ENCODE results near the gene CYP27A1.

The CYP27A1 gene

GRCh38 chr2:218773881-218774280 is 8.1 kb upstream of the CYP27A1 start:
- DNase-seq (ENCODE audit: low read depth in 2 of 2), result no peak

DNA sequence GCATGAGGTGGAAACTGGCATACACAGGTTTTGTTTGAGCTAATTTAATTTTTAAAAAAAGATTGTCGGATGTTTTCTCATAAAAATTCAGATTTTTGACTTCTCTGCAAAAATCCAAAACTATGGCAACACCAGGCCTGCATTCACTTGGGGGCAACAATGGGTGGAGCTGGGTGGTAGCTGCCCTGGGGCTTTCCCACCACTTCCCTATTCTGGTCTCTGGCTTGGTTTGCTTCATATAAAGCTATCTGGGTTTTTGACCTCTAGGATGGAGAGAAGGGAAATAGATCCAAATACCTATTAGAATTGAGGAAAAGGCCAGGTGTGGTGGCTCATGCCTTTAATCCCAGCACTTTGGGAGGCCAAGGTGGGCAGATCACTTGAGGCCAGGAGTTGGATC is 5.5 kb upstream of the CYP27A1 start:
- no peak for DNase-seq (ENCODE audit: low read depth in 2 of 2)

- no peak for DNase-seq (ENCODE audit: low read depth in 2 of 2)
These were observed 4.5 kb upstream of the CYP27A1 start for GRCh38 chr2:218777276-218777990.

DNA sequence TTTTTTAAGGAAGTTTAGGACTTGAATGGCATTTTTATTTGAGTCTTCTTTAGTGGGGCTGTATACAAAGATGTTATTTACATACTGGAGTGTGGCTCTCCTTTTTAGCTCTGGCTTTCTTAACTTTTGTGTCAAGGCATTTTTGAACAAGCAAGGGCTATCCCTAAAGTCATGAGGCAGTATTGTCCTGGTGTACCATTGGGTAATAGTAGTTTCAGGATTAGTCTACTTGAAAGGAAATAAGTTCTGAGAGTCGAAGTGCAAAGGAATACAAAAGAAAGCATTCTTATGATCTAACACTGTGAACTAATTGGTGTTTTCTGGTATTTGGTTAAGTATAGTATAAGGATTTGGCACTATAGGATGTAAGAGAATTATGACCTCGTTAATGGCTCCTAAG is 1.9 kb upstream of the CYP27A1 start:
- DNase-seq (ENCODE audit: low read depth in 2 of 2), result no peak

GRCh38 chr2:218780851-218781690 is 876 bp upstream of the CYP27A1 start:
- DNase-seq (ENCODE audit: low read depth in 2 of 2), result no peak

DNA sequence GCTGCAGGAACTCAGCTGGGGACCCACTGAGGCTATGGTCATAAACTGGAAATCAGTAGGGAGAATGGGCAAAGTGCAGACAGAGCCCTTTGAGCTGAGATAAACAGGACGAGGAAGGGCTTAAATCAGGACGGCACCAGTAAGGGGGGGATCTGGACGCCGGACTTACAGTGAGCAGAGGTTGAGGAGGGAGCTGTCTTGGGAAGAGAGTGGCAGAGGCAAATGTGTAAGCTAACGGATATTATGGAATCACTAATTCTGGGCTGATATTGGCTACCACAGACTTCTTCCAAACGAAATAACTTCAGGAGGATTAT is 539 bp downstream of the CYP27A1 start:
- no peak for DNase-seq (ENCODE audit: low read depth in 2 of 2)

- no peak for DNase-seq (ENCODE audit: low read depth in 2 of 2)
These were observed 1.7 kb downstream of the CYP27A1 start for GRCh38 chr2:218783688-218784087.

GRCh38 chr2:218785103-218785502 is 3.2 kb downstream of the CYP27A1 start:
- DNase-seq (ENCODE audit: low read depth in 2 of 2), result no peak

GRCh38 chr2:218786133-218786532 is 4.2 kb downstream of the CYP27A1 start:
- no peak for DNase-seq (ENCODE audit: low read depth in 2 of 2)

DNA sequence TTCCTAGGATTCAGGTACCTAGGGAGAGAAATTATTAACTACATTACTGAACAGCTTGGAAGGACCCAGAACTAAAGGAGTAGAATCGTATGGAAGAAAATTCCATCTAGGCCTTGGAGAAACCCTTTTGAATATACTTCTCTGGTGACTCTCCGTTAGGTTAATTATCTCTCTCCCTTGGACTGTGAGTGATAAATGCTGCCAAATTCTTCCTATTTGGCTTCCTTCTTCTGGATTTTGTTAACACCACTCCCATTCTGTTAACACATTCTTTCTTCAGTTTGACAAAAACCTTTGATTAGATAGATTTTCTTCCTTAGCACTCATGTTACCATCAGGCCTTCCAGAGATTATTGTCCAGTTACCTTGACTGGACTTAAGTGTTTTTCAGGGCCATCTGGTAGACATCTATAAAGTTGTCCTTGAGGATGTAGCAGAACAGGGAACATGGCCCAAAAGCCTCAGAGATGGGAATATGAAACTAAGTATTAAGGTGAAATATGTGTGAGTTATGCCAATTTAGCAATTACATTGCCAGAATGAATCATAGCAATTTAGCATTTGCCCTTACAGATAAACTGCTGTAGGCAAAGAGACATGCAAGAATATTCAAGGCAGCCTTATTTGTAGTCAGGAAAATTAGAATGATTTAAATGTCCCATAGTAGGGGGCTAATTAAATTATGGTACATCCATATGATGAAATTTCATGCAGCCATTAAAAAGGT is 6.7 kb downstream of the CYP27A1 start:
- no peak for DNase-seq (ENCODE audit: low read depth in 2 of 2)

- no peak for DNase-seq (ENCODE audit: low read depth in 2 of 2)
These were observed 10.5 kb downstream of the CYP27A1 start for GRCh38 chr2:218792433-218792832.

GRCh38 chr2:218796691-218797090 is 14.7 kb downstream of the CYP27A1 start:
- no peak for DNase-seq (ENCODE audit: low read depth in 2 of 2)

- no peak for DNase-seq (ENCODE audit: low read depth in 2 of 2)
These were observed 17.0 kb downstream of the CYP27A1 start for GRCh38 chr2:218798767-218799504.

- no peak for DNase-seq (ENCODE audit: low read depth in 2 of 2)
These were observed 18.0 kb downstream of the CYP27A1 start for GRCh38 chr2:218799990-218800389.

DNA sequence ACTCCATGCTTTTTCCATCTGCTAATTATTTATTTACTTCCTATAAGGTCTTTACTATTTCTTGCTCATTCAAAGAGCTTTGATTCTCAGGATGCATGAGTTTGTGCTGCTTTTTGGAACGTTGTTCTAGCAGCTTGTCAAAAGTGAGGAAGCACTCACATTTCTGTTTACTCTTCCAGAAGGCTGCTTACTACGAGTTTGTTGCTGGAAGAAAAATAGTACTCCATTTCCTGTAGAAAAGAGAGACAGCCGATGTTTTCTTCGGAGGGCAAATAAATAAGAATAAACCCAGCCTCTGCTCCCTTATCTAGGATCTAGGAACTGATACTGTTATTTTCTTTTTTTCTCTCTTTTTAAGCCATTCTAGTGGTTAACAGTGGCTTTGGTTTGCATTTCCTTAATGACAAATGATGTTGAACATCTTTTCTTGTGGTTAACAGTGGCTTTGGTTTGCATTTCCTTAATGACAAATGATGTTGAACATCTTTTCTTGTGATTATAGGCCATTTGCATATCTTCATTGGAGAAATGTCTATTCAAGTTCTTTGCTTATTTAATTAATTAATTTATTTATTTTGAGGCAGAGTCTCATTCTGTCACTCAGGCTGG is 20.5 kb downstream of the CYP27A1 start:
- no peak for DNase-seq (ENCODE audit: low read depth in 2 of 2)

GRCh38 chr2:218804817-218805216 is 22.9 kb downstream of the CYP27A1 start:
- no peak for DNase-seq (ENCODE audit: low read depth in 2 of 2)

- DNase-seq (ENCODE audit: low read depth in 2 of 2), result no peak
These were observed 23.7 kb downstream of the CYP27A1 start for GRCh38 chr2:218805627-218806026.

DNA sequence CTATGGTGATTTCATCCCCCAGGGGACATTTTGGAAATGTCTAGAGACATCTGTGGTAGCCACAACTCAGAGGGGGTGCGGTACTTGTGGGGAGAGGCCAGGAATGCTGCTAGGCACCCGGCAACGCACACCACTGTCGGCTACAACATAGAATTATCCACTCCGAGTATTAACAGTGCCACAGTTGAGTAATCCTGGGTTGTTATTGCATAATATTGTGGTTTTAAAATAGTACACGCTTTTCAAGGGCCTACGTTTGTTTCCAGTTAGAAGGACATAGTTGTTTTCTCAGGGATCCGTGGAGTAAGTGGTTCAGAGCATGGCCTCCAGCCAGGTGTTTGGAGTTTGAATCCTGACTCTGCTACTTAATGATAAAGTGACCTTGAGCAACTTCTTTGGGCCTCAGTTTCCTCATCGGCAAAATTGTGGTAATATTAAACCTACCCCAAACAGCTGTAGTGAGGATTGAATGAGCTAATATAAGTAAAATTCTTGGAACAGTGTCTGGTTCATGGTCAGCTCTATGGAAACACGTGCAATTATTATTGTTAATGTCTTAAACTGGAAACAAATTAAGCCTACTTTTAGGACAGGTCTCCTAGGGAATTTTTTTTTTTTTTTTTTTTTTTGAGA is 24.5 kb downstream of the CYP27A1 start:
- DNase-seq (ENCODE audit: low read depth in 2 of 2), result no peak

DNA sequence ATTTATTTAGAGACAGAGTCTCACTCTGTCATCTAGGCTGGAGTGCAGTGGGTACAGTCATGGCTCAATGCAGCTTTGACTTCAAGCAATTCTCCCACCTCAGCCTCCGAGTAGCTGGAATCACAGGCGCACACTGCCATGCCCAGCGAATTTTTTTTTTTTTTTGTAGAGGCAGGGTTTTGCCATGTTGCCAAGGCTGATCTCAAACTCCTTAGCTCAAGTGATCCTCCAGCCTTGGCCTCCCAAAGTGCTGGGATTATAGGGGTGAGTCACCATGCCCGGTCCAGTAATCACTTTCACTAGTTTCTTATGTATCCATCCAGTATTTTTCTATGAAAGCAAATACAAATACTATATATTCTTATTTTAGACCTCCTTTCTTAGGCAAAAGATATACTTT is 25.7 kb downstream of the CYP27A1 start:
- no peak for DNase-seq (ENCODE audit: low read depth in 2 of 2)

GRCh38 chr2:218809515-218809914 is 27.6 kb downstream of the CYP27A1 start:
- DNase-seq (ENCODE audit: low read depth in 2 of 2), result no peak

DNA sequence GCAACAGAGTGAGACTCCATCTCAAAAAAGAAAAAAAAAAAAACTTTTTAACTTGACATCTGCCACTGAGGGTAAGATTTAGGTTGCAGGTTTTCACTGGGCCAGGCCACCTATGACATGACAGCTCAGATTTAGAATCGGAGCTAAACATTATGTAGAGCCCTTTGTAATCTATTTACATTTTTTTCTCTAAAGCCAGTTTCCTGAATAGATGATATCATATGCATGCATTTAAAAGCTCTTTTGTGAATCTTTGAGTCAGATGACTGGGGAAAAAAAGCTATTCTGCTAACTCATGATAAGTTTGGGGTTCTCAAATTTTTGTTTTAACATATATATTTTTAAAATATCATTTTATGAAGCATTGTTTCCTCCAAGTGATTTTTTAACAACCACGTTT is 28.3 kb downstream of the CYP27A1 start:
- DNase-seq (ENCODE audit: low read depth in 2 of 2), result no peak
